Measurements from ENCODE around the gene TFPT.

Gene TFPT

DNA sequence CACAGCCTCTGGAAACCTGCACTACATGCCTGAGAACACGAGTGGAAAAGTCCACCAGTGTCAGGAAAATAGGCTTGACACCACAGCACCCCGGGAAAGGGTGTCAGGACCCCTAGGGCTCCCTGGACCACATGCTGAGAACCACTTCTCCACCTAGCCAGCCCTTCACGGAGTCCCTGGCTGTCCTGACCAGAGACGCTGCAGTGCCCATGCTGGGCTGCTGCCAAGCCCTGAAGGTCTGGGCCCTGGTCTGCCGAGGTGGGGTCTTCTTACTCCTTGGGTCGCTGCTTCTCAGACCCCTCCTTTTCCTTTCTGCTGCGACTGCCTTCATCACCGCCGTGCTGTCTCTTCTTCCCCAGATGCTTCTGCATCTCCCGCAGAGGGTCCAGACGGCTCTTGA, 41.0 kb upstream of the TFPT start:
- no peak for DNase-seq
- peaks cover 48 to 69% (median 67%) of the 10 kb centered on the region in 3 donors for H3K36me3 ChIP-seq
- H3K9me3 ChIP-seq = no peaks in the 10 kb centered on the region
- H3K27ac ChIP-seq = no peak overlapping the region
- H3K4me1 ChIP-seq = peaks cover 0 to 27% (median 21%) of the 10 kb centered on the region in 4 donors
- TF ChIP-seq, protein P1, sequence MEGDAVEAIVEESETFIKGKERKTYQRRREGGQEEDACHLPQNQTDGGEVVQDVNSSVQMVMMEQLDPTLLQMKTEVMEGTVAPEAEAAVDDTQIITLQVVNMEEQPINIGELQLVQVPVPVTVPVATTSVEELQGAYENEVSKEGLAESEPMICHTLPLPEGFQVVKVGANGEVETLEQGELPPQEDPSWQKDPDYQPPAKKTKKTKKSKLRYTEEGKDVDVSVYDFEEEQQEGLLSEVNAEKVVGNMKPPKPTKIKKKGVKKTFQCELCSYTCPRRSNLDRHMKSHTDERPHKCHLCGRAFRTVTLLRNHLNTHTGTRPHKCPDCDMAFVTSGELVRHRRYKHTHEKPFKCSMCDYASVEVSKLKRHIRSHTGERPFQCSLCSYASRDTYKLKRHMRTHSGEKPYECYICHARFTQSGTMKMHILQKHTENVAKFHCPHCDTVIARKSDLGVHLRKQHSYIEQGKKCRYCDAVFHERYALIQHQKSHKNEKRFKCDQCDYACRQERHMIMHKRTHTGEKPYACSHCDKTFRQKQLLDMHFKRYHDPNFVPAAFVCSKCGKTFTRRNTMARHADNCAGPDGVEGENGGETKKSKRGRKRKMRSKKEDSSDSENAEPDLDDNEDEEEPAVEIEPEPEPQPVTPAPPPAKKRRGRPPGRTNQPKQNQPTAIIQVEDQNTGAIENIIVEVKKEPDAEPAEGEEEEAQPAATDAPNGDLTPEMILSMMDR (IDR thresholded peaks at IDR 0.05) = no peak
- intact Hi-C loops (cut with DNase I; ENCODE audit: low total_unique reads) = no loop called here
- no peaks in the 10 kb centered on the region for H3K27me3 ChIP-seq
- H3K4me3 ChIP-seq = no peak overlapping the region

GRCh38 chr19:54155694-54156093, 40.2 kb upstream of the TFPT start:
- H3K4me1 ChIP-seq = peaks cover 0 to 20% (median 17%) of the 10 kb centered on the region in 4 donors
- H3K27ac ChIP-seq = no peak overlapping the region
- peaks cover 48 to 77% (median 75%) of the 10 kb centered on the region in 3 donors for H3K36me3 ChIP-seq
- no peaks in the 10 kb centered on the region for H3K27me3 ChIP-seq
- H3K4me3 ChIP-seq = no peak overlapping the region
- TF ChIP-seq, protein P1 (IDR thresholded peaks at IDR 0.05) = no peak
- intact Hi-C loops (cut with DNase I; ENCODE audit: low total_unique reads) = no loop called here
- DNase-seq = no peak
- H3K9me3 ChIP-seq = no peaks in the 10 kb centered on the region

DNA sequence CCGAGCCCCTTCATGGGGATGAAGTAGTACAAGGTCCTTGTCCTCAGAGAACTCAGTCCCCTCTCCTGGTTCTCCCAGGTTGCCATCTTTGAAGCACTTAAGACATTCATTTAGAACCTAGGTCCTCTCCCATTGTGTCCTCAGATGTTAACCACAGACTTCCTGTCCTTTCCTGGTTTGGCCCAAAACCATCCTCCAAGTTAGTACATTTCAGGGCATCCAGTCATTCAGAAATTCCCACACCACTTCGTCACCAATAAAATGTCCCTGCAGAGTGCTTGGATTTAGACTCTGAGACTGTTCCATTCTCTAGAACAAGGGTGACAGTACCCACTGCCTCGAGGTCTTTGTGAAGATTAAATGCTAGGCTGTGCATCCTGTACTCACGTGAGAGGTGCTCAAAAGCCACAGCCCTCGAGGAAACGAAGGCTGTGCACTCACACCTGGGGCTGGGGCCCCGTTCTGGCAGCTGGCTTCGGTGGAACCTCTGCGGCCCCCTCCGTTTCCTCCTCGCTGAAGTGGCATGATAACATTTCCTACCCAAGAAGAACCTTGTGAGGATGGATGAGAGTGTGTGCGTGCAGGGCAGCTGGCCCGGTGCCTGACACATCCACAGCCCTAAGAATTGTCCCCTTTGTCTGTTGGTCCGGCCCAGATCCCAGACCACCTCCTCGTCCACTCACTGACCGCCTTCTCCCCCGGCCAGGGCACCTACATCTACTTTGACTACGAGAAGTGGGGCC, 39.3 kb upstream of the TFPT start:
- Histone ChIP-seq H3K9me3 (no peaks in the 10 kb centered on the region), H3K4me1 (peaks cover 0 to 13% (median 10%) of the 10 kb centered on the region in 4 donors), H3K27ac (no peak overlapping the region), H3K4me3 (no peak overlapping the region), H3K27me3 (no peaks in the 10 kb centered on the region), H3K36me3 (peaks cover 48 to 86% (median 84%) of the 10 kb centered on the region in 3 donors)
- TF ChIP-seq, protein P1 (IDR thresholded peaks at IDR 0.05) = no peak
- DNase-seq = no peak
- intact Hi-C loops (cut with DNase I; ENCODE audit: low total_unique reads) = no loop called here

DNA sequence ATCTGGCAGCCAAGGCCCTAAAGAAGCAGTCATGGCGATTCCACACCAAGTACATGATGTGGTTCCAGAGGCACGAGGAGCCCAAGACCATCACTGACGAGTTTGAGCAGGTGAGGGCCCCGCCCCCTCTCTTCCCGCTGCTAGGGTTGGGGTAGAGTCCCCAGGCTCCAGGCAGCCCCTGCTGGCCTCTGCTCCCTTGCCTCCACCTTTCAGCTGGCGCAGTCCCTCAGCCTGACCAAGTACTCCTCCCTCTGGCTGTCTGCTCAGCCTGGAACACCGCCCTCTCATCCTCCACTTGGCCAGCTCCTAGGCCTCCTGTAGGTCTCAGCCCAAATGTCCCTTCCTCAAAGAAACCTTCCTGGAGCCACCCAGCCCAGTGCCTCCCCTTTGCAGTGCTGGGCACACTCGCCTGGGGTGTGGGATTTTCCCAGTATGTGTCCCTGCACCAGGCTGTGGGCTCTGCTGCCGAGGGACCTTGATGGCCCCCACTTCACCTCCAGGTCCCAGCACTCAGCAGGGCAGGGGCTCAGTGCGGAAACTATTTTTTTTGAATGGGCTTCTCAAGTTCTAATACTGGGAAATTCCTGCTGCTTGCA, 38.4 kb upstream of the TFPT start:
- TF ChIP-seq, protein P1 (IDR thresholded peaks at IDR 0.05) = no peak
- Histone ChIP-seq H3K27ac (no peak overlapping the region), H3K4me1 (peaks cover 0 to 11% (median 8%) of the 10 kb centered on the region in 4 donors), H3K9me3 (no peaks in the 10 kb centered on the region), H3K4me3 (no peak overlapping the region), H3K27me3 (no peaks in the 10 kb centered on the region), H3K36me3 (peaks cover 54 to 95% (median 94%) of the 10 kb centered on the region in 3 donors)
- intact Hi-C loops (cut with DNase I; ENCODE audit: low total_unique reads) = no loop called here
- DNase-seq = no peak

- intact Hi-C loops (cut with DNase I; ENCODE audit: low total_unique reads) = no loop called here
- no peaks in the 10 kb centered on the region for H3K27me3 ChIP-seq
- DNase-seq = no peak
- H3K27ac ChIP-seq = no peak overlapping the region
- TF ChIP-seq, protein P1 (IDR thresholded peaks at IDR 0.05) = no peak
- no peaks in the 10 kb centered on the region for H3K9me3 ChIP-seq
- H3K4me1 ChIP-seq = peaks cover 0 to 3% (median under 1%) of the 10 kb centered on the region in 4 donors
- peaks cover 62 to 100% (median 99%) of the 10 kb centered on the region in 3 donors for H3K36me3 ChIP-seq
- no peak overlapping the region for H3K4me3 ChIP-seq
Measured at GRCh38 chr19:54152878-54153524, 37.5 kb upstream of the TFPT start.
